K562 (cell line): Measurements from ENCODE around the gene GGPS1. TPM values are rescaled to one million over a fixed set of nuclear protein-coding genes. Genes with fewer than 3 reads are reported as not detected.

Experiments
- BHLHE40 ChIP-seq: IDR thresholded peaks from 2 replicates; pipeline ENCODE4 v1.6.1; 2011; ENCODE audit warnings: low read length, improper control_type of control experiment
- CEBPB ChIP-seq: fragments of 450-650 bp; IDR thresholded peaks from 2 replicates; pipeline ENCODE4 v1.6.1; 2016; ENCODE audit warnings: missing genetic modification characterization, missing compliant biosample characterization
- COPS2 ChIP-seq: fragments of 450-650 bp; conservative IDR thresholded peaks from 2 replicates; pipeline ENCODE4 v1.6.1; 2016; ENCODE audit warnings: mild to moderate bottlenecking, moderate library complexity
- CREBBP ChIP-seq: IDR thresholded peaks from one replicate; pipeline ENCODE4 v1.6.1; 2012; ENCODE audit warnings: low read depth, mild to moderate bottlenecking, control low read depth, inconsistent platforms, low read length
- FIP1L1 ChIP-seq: fragments of 200-400 bp; formaldehyde crosslinking; IDR thresholded peaks from 2 replicates; pipeline ENCODE4 v1.6.1; 2018; ENCODE audit warnings: mild to moderate bottlenecking, low read depth, low read length; ENCODE audit not compliant: poor library complexity, severe bottlenecking
- FOXK2 ChIP-seq, 2 experiments: fragments of 450-650 bp; IDR thresholded peaks in 1 of 2; conservative IDR thresholded peaks in 1 of 2; 2 replicates each; pipeline ENCODE4 v1.6.1; 2016; ENCODE audit warnings: low read depth in 2 of 2, mild to moderate bottlenecking in 1 of 2
- HCFC1 ChIP-seq: IDR thresholded peaks from 2 replicates; pipeline ENCODE4 v1.6.1; 2012; ENCODE audit warnings: low read depth, low read length, improper control_type of control experiment
- HNRNPH1 ChIP-seq: fragments of 200-400 bp; formaldehyde crosslinking; optimal IDR thresholded peaks from 2 replicates; pipeline ENCODE3; 2017; ENCODE audit warnings: low read depth, mild to moderate bottlenecking, low read length, moderate library complexity
- KDM2B ChIP-seq: fragments of 250-450 bp; sonication (Bioruptor Pico); IDR thresholded peaks from 2 replicates; pipeline ENCODE4 v1.8.0; 2021; ENCODE audit warnings: mild to moderate bottlenecking, moderate library complexity
- L3MBTL2 ChIP-seq: fragments of 450-650 bp; IDR thresholded peaks from 2 replicates; pipeline ENCODE4 v1.6.1; 2016; ENCODE audit warnings: mild to moderate bottlenecking, moderate library complexity
- MTA3 ChIP-seq: fragments of 450-650 bp; formaldehyde crosslinking; IDR thresholded peaks from 2 replicates; pipeline ENCODE4 v1.6.1; 2017; ENCODE audit warnings: mild to moderate bottlenecking, borderline replicate concordance
- NCOA1 ChIP-seq: fragments of 450-650 bp; IDR thresholded peaks from 2 replicates; pipeline ENCODE4 v1.6.1; 2016; ENCODE audit warnings: low read depth
- NEUROD1 ChIP-seq: fragments of 150-350 bp; IDR thresholded peaks from 2 replicates; pipeline ENCODE4 v1.6.1; 2014; ENCODE audit warnings: borderline replicate concordance, low read length, low read depth; ENCODE audit not compliant: partially characterized antibody
- NFE2L1 ChIP-seq: fragments of 450-650 bp; IDR thresholded peaks from 2 replicates; pipeline ENCODE4 v1.6.1; 2016; ENCODE audit warnings: missing genetic modification characterization, low read depth, mild to moderate bottlenecking, missing compliant biosample characterization, moderate library complexity, borderline replicate concordance
- RB1 ChIP-seq: fragments of 450-650 bp; IDR thresholded peaks from 2 replicates; pipeline ENCODE4 v1.6.1; 2017; ENCODE audit warnings: low read depth, mild to moderate bottlenecking
- SMARCA4 ChIP-seq: fragments of 450-650 bp; IDR thresholded peaks from 2 replicates; pipeline ENCODE4 v1.6.1; 2016
- SMARCA5 ChIP-seq: fragments of 450-650 bp; IDR thresholded peaks from 2 replicates; pipeline ENCODE4 v1.6.1; 2016
- SOX6 ChIP-seq: fragments of 450-650 bp; IDR thresholded peaks from 2 replicates; pipeline ENCODE4 v1.6.1; 2014; ENCODE audit warnings: mild to moderate bottlenecking
- TAF1 ChIP-seq: IDR thresholded peaks from 2 replicates; pipeline ENCODE4 v1.6.1; 2011; ENCODE audit warnings: mild to moderate bottlenecking, low read length, moderate library complexity; ENCODE audit not compliant: insufficient read depth, control insufficient read depth, severe bottlenecking; ENCODE audit errors: extremely low read depth
- ZNF431 ChIP-seq: sonication (generic); formaldehyde crosslinking; IDR thresholded peaks from 2 replicates; pipeline ENCODE4 v1.8.0; 2022; ENCODE audit warnings: mild to moderate bottlenecking, missing genetic modification reagents
- ZNF444 ChIP-seq: fragments of 250-450 bp; sonication (Bioruptor Pico); IDR thresholded peaks from 2 replicates; pipeline ENCODE4 v1.4.0; 2020; ENCODE audit warnings: mild to moderate bottlenecking, moderate library complexity
- ZNF668 ChIP-seq: fragments of 250-450 bp; sonication (Bioruptor Pico); IDR thresholded peaks from 2 replicates; pipeline ENCODE4 v1.8.0; 2022; ENCODE audit warnings: mild to moderate bottlenecking, inconsistent platforms
- polyA plus RNA-seq, 8 experiments: library from polyadenylated mRNA; depleted of rRNA in 4 of 8; stranded (reverse) in 5 of 8; unstranded in 3 of 8; fragments of >200 nt; fragmentation: Nextera tagmentation in 2 of 8; fragmentation: Illumina TruSeq in 1 of 8; extraction: Ambion mirVana in 2 of 8; extraction: Trizol in 1 of 8; gene quantifications; 2 replicates each; pipeline versions ENCODE4 v1.2.1 to v1.2.3, GENCODE V29; 2011 to 2014; ENCODE audit warnings: inconsistent platforms in 1 of 8, missing spikeins in 1 of 8
- total RNA-seq, 7 experiments: library from RNA; depleted of rRNA in 6 of 7; stranded (reverse); fragments of >200 nt in 6 of 7; fragmentation: Illumina TruSeq in 2 of 7; extraction: Trizol in 2 of 7; gene quantifications; 2 replicates each; pipeline versions ENCODE4 v1.2.1 to v1.2.3, GENCODE V29; 2011 to 2021; ENCODE audit warnings: low replicate concordance in 1 of 7
- TF ChIP-seq, protein P1 (sequence below): fragments of 250-450 bp; sonication (Bioruptor Pico); IDR thresholded peaks from 2 replicates; pipeline ENCODE4 v1.9.0; 2021; ENCODE audit warnings: mild to moderate bottlenecking
- TF ChIP-seq, protein P2 (sequence below): sonication (generic); formaldehyde crosslinking; IDR thresholded peaks from 2 replicates; pipeline ENCODE4 v1.8.1; 2023; ENCODE audit warnings: mild to moderate bottlenecking, missing genetic modification reagents
- TF ChIP-seq, protein P3 (sequence below): IDR thresholded peaks from 2 replicates; pipeline ENCODE4 v1.6.1; 2011; ENCODE audit not compliant: insufficient read length; ENCODE audit errors: extremely low read depth
- TF ChIP-seq, protein P4 (sequence below): fragments of 450-650 bp; IDR thresholded peaks from 2 replicates; pipeline ENCODE4 v1.6.1; 2016; ENCODE audit warnings: antibody characterized with exemption

Gene GGPS1
- total and polyA plus RNA-seq, 9 of the 15 experiments (the other 6 are each of a cell fraction or from before 2014, with no cell fraction given), result 18.8 to 104 (median 56.3) TPM

DNA sequence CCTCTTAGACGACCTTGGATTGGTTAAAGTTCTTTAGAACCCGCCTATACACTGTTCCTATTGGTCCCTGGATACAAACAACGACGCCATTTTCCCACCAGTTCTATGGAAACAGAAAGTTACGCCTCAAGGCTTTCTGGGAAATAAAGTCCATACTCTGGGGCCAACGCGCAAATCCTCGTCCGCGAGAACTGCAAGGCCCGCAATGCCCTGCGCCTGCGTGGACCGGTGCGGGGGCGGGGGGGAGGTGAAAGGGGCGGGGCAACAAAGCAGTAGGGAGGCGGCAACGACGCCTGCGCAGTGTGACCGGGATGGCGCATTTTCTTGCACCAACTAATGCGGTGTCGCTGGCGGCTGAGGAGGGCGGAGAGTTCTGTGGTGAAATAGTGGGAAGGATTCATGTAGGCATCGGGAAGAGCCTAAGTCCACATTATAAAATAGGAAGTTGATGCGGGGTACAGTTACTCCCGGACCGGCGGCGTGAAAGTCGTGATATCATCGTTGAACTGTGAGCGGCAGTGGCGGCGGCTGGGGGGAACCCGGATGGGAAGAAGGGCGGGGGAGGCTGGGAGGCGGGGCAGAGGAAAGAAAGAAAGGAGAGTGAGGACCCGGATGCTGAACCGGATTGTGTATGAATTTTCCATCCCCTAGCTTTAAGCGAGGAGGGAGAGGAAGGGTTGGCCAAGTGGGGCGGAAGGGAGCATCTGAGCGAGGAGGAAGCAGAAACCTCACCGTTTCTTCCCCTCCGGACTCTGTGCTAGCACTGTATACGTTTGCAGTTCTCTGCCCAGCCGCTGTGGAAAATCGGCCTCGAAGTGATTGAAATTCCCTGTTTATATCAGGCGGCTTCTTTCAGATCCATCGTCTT is at the start of gene GGPS1 (continued):
- peak; percentile 63 to 71 for TF ChIP-seq FOXK2 (conservative IDR thresholded peaks at IDR 0.05 in 1 of 2, IDR thresholded peaks at IDR 0.05 in 1 of 2; ENCODE audit: low read depth in 2 of 2)
- TF ChIP-seq, protein P1, sequence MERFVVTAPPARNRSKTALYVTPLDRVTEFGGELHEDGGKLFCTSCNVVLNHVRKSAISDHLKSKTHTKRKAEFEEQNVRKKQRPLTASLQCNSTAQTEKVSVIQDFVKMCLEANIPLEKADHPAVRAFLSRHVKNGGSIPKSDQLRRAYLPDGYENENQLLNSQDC, result 0 out of 2 replicates have a peak, but pooled peaks have one; percentile 72
- TF ChIP-seq TAF1, result peak; percentile 93
- TF ChIP-seq SMARCA5, result no peak
- TF ChIP-seq NFE2L1 (tag), result no peak
- TF ChIP-seq MTA3, result peak; percentile 84; the same call in 1 of the 2 replicates
- TF ChIP-seq RB1, result peak; percentile 72; the same call in 1 of the 2 replicates
- TF ChIP-seq NEUROD1, result peak; percentile 67
- TF ChIP-seq SMARCA4, result peak; percentile 38; the same call in 1 of the 2 replicates
- peak; percentile 90 for TF ChIP-seq NCOA1
- peak; percentile 49; the same call in 1 of the 2 replicates for TF ChIP-seq ZNF444 (CRISPR knock-in tag)
- TF ChIP-seq BHLHE40, result no peak
- peak; percentile 56 for TF ChIP-seq L3MBTL2
- TF ChIP-seq FIP1L1, result no peak
- TF ChIP-seq KDM2B (CRISPR knock-in tag), result no peak
- TF ChIP-seq, protein P2, sequence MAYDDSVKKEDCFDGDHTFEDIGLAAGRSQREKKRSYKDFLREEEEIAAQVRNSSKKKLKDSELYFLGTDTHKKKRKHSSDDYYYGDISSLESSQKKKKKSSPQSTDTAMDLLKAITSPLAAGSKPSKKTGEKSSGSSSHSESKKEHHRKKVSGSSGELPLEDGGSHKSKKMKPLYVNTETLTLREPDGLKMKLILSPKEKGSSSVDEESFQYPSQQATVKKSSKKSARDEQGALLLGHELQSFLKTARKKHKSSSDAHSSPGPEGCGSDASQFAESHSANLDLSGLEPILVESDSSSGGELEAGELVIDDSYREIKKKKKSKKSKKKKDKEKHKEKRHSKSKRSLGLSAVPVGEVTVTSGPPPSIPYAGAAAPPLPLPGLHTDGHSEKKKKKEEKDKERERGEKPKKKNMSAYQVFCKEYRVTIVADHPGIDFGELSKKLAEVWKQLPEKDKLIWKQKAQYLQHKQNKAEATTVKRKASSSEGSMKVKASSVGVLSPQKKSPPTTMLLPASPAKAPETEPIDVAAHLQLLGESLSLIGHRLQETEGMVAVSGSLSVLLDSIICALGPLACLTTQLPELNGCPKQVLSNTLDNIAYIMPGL (CRISPR knock-in tag), result no peak
- TF ChIP-seq CEBPB (tag), result 0 out of 2 replicates have a peak, but pooled peaks have one; percentile 22
- no peak for TF ChIP-seq HNRNPH1
- no peak for TF ChIP-seq COPS2
- TF ChIP-seq HCFC1, result peak; percentile 93
- 0 out of 2 replicates have a peak, but pooled peaks have one; percentile 65 for TF ChIP-seq ZNF431 (CRISPR knock-in tag)
- TF ChIP-seq CREBBP, result no peak
- TF ChIP-seq ZNF668, result no peak
- TF ChIP-seq SOX6, result peak; percentile 32; the same call in 1 of the 2 replicates
- TF ChIP-seq, protein P3, sequence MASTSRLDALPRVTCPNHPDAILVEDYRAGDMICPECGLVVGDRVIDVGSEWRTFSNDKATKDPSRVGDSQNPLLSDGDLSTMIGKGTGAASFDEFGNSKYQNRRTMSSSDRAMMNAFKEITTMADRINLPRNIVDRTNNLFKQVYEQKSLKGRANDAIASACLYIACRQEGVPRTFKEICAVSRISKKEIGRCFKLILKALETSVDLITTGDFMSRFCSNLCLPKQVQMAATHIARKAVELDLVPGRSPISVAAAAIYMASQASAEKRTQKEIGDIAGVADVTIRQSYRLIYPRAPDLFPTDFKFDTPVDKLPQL, result peak; percentile 65
- TF ChIP-seq, protein P4, sequence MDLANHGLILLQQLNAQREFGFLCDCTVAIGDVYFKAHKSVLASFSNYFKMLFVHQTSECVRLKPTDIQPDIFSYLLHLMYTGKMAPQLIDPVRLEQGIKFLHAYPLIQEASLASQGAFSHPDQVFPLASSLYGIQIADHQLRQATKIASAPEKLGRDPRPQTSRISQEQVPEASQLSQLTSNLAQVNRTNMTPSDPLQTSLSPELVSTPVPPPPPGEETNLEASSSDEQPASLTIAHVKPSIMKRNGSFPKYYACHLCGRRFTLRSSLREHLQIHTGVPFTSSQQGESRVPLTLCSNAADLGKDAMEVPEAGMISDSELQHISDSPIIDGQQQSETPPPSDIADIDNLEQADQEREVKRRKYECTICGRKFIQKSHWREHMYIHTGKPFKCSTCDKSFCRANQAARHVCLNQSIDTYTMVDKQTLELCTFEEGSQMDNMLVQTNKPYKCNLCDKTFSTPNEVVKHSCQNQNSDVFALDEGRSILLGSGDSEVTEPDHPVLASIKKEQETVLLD, result peak; percentile 72; the same call in 1 of the 2 replicates
